Measurements from ENCODE around the gene RPLP2.
A peak's percentile ranks its signal among the peaks of the same experiment; 100 is the strongest.

The RPLP2 gene

GRCh38 chr11:774873-775592, 34.7 kb upstream of the RPLP2 start:
- DNase-seq: no peak

- no peak for DNase-seq
Observed at GRCh38 chr11:776263-776560, 33.6 kb upstream of the RPLP2 start.

- DNase-seq: no peak
Observed at GRCh38 chr11:776561-777287, 33.0 kb upstream of the RPLP2 start.

DNA sequence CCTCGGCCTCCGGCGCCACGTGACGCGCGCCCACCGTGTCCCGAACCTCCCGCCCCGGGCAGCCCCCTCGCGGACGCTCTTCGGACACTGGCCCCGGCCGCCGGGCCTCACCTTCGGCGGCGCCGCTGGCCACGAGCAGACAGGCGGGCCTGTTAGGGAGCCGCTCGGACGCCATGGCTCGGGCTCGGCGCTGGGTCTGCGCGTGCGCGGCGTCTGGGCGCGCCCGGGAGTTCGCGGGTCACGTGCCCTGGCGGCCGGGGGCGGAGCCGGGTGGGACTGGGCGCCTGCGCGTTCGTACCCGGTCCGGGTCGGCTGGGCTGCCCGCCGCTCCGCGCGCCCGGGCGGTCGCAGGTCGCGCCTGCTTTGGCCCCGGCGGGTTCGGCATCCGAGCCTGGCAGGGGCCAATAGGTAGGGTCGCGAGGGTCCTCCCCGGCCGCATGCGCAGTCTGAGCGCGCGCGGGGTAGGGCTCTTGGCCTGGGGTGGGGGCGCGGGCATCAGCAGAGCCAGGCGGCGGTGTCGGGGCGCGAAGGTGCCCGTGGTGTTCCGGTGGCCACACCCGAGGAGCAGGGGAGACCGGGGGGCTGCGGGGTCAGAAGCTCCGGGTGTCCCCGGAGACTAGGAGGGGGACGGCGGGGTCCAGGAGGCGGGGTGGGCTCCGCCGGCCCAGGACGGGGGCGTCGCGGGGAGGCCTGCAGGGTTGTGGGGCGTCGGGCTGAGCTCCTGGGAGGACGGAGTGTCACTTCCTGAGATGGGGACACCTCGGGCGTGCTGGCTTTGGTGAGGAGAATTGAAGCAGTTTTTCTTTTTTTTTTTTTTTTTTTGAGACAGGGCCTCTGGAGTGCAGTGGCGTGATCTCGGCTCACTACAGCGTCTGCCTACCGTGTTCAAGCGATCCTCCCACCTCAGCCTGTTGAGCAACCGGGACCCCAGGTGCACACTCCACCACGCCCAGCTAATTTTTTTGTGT, 32.2 kb upstream of the RPLP2 start, which contains the start of gene GATD1:
Gene GATD1 (minus strand): TSS at position 200 of the 968 bp plus-strand sequence. CDS start 25 bp downstream, at position 175.
- DNase-seq: peak; percentile 57

- DNase-seq: no peak
Observed at GRCh38 chr11:778976-779954, 30.5 kb upstream of the RPLP2 start.

DNA sequence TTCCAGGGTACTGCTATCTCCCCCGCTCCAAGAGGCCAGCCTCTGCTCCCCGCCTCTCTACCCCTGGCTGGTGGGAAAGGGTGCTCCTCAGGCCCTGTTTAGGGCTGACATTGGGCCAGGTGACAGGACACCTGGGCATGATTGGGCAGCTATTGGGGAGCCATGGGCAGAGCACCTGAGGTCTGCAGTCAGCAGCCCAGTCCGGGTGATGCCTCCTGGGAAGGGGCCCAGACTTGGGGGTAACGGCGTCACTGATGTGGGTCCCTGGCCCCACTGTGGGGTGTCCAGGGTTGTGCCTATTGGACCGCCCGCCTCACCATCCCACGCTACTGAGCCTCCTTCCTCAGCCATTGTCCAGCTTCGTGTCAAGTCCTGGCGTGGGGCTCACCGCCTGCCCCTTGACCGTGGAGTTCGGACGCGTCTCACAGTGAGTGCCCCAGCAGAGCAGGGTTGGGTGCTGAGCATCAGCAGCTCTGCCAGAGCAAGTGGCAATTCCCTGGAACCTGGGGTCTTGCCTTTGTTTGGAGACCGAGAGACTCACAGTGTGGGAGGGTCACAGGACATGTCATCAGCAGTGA, 29.7 kb upstream of the RPLP2 start:
- DNase-seq: no peak

GRCh38 chr11:782264-783174, 27.2 kb upstream of the RPLP2 start:
- no peak for DNase-seq

DNA sequence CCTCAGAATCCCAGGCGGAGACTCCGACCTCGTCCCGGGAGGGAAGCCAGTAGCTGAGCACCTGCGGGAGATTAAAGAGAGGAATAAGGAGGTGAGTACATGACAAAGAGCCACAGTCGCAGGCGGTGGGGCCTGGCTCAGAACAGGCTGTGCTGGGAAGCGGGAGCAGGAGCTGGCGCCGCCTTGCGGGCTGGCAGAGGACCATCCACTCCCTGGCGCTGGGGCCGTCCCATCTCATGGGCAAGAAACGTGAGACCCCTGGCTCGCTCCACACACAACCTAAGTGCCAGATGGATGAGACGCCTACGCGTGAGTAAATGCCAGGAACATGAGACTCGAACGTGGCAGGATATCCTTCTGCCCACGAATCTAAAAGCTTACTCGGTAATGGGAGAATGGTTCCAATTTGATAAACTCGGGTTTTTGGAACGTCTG, 26.2 kb upstream of the RPLP2 start:
- peak; percentile 42 for DNase-seq

GRCh38 chr11:786235-787083, 23.3 kb upstream of the RPLP2 start:
- DNase-seq: no peak

DNA sequence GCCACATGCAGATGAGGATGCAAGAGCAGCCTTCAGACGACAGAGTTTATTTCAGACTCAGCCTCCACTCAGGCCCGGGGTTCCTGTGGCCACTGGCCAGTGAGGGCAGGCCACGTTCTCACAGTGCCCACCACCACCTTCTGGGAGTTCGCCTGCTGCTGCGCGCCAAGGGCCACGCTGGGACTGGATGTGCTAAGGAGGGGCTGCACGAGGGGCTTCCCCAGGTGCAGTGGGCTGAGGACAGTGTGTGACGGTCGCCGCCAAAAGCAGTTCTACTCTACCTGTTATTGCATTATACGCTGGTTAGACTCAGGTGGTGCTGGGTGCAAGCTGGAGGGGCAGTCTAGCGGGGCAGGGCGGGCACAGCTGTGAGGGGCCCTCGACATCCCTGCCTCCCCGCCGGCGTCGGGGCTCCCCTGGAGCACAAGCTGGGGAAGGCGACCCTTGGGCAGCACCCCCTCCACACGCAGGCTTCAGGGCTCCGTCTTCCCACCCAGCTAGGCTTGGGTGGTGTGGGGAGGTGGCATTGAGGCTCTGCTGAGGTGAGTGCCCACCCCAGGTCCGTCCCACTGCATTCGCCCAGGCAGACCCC, 22.6 kb upstream of the RPLP2 start:
- no peak for DNase-seq

DNA sequence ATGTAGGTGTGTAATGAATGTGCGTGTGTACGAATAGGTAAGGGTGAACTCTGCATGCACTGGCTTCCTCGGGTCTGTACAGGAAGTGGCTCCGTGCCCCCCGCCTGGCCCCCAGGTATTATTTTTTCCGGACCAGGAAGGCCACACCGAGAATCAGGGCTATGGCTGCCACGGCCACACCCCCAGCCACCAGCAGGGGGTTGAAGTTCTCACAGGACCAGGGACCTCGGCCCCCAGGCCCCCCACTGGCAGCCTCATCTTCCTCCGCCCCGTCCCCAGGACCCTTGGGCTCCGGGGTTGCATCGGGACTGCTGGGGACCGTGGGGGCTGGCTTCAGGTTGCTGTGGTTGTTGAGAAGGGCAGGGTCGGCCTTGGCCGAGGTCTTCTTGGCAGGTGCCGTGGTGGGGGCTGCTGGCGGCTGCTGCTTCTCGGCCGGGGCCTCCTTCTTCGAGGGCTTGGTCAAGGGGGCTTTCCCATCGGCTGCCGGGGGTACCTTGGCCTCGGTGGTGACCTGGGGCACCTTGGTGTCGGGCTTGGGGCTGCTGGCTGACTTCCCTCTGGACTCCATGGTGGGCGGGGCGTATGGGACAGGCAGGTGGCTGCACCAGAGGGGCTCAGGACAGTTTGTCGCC, 21.6 kb upstream of the RPLP2 start:
- no peak for DNase-seq

GRCh38 chr11:788953-789940, 20.5 kb upstream of the RPLP2 start:
- no peak for DNase-seq

DNA sequence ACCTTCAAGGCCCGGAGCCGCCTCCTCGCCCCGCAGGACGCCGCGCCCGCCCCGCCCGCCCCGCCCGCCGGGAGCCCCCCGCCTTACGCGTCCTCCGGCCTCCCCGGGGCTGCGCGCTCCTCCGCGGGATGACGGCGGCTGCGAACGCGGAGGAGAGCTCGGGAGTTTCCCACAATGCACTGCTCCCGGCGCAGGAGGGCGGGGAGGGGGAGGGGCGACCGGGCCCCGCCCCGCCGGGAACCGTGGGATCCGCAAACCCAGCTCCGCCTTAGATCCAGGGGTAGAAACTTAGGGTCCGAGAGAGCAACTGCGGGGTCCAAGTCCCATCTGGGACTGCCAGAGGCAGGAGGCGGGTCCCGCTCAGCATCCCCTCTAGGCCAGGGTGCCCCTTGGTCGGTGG, 19.8 kb upstream of the RPLP2 start, which contains the start of gene CEND1:
Gene CEND1 (minus strand): TSS at position 148 of the 400 bp plus-strand sequence. CDS start 1,514 bp downstream, outside the sequence.
- DNase-seq: no peak

- DNase-seq: no peak
Observed at GRCh38 chr11:790721-791564, 18.8 kb upstream of the RPLP2 start.

DNA sequence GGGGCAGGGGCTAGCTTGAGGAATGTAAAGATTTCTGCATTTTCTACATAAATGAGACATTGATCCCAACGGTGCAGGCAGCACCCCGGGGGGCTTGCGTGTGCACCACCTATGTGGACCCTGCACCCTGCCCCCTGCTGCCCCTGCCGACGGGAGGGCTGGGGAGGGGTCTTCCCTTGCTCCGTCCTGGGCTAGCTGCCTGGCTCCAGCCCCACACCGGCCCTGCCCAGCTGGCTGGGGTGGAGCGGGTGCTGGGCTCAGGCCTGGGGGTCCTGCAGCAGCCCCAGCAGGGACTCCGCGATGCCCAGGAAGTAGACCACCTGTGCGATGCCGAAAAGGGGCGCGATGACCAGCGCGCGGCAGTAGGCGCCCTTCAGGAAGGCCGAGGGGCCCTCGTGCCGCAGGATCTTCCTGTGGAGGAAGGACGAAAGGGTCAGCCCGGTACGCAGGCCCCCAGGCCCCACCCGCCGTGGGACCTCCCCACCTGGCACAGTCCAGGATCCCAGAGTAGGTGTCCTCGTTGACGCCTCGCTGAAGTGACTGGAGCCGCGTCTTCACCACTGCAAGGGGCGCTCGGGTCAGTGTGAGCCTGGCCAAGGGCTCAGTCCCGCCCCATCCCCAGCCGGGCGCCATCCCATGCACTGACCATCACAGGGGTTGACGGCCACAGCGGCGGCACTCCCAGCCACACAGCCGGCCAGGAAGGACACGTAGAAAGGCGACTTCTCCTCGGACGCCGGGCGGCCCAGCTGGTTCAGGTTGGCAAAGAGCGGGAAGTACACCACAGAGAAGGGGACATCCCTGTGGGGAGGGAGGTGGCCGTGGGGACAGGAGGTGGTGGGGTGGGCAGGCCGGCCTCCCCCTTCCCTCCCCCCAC, 17.9 kb upstream of the RPLP2 start:
- no peak for DNase-seq

- no peak for DNase-seq
Observed at GRCh38 chr11:792535-792821, 17.3 kb upstream of the RPLP2 start.
